Activated CD4-positive, alpha-beta T cell treated with anti-CD3 and anti-CD28 coated beads for 48 hours (primary cell): ENCODE measurements around the gene IFNL1.
"Not testable (repeated sequence)": the region's sequence is repeated elsewhere in the genome, so short reads cannot be mapped to it uniquely, and the experiment has no call there.

Experiments
- DNase-seq: peaks from one replicate; pipeline ENCODE4 v3.0.0-alpha.2; 2020

The IFNL1 gene

DNA sequence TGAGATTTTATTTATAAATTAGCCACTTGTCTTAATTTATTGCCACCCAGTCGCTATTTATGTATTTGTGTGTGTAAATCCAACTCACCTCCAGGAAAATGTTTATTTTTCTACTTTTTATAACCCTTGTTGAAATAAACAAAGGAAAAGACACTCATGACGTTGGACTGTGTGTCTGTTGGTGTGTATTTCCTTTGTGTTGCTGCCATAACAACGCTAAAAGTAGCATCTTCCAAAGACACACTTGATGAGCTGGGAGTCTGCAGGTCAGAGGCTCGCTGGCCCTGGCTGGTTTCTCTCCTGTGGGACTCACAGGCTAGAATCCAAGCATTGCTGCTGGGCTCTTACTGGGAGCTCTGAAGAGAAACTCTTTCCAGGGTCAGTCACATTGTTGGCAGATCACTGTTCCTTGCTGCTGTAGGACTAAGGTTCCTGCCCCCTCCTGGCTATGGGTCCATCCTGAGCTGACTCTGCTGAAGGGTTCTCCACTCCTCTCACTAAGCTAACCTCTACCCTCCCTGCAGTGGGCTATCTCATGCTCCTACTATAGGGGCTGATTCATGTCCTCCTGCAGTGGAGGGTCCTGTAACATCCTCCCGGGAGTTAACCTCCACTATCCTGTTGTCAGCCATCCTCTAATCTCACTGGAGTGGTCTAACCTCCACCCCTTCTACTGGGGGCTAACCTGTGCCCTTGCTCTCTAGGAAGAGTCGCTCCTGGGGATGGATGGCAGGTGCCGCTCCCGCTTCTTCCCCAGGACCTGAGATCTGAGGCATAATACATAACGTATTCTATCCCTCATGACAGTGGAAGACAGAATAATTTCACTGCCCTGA, 26.0 kb upstream of the IFNL1 start:
- DNase-seq: no peak

DNA sequence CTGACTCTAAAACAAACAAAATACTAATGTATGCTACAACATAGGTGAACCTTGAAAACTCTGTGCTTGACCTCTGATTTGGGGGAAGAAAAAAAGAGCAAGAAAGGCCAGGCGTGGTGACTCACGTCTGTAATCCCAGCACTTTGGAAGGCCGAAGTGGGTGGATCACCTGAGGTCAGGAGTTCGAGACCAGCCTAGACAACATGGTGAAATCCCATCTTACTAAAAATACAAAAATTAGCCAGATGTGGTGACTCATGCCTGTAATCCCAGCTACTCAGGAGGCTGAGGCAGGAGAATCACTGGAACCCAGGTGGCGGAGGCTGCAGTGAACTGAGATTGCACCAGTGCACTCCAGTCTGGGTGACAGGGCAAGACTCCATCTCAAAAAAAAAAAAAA, 22.3 kb upstream of the IFNL1 start:
- DNase-seq: not testable (repeated sequence)

DNA sequence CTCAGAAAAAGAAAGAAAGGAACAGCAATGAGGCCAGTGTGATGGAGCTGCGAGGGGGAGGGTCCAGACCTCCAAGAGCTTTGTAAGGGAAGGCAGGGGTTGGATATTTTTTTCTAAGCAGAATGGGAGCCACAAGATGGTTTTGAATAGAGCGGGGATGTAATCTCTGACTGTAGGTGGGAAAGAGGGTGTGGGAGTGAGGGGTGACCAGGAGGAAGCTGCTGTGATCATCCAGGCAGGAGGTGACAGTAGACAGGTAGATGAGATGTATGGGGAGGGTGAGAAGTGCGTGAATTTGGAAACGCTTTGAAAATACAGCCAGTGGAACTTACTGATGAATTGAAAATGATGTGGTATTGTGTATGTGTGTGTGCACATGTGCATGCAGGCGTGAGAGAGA, 20.6 kb upstream of the IFNL1 start:
- no peak for DNase-seq

DNA sequence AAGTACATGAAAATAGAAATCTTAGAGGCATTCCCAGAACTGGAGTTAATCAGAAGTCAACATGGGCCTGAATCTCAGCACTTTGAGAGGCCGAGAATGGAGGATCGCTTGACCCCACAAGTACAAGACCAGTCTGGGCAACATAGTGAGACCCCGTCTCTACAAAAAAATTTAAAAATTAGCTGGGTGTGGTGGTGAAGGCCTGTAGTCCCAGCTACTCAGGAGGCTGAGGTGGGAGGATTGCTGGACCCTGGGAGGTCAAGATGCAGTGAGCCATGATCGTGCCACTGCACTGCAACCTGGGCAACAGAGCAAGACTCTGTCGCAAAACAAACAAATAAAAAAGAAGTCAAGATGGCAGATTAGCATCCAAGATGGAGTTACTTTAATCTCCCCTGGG, 19.5 kb upstream of the IFNL1 start:
- no peak for DNase-seq

DNA sequence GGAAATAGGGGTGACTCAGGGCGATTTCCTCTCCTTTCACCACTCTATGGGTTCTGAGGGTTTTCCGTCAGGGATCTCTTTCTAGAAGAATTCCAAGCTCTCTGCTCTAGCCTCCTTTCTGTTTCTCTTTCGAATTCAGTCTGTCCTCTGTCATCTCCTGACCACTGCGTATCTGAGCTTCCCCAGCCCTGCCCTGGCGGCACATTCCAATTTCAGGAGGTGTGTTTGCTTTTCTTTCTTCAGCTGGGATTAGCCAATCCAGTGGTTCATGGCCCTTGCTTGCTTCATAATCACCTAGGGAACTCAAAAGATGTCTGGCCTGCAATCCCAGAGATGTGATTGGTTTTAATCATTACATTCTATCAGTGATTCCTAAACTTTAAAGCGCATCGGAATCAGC, 18.6 kb upstream of the IFNL1 start:
- DNase-seq: no peak

DNA sequence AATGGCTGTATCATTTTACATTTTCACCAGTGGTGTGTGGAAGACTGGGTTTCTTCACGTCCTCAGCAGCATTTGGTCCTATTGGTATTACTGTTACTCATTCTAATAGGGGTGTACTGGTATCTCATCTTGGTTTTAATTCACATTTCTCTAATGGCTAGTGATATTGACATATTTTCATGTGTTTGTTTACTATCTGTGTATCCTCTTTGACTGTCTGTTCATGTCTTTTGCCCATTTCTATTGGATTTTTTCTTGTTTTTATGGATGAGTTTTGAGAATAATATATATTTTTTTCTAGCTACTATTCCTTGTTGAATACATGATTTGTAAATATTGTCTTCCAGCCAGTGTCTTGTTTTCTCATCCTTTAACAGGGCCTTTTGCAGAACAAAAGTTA, 14.2 kb upstream of the IFNL1 start:
- DNase-seq: no peak

DNA sequence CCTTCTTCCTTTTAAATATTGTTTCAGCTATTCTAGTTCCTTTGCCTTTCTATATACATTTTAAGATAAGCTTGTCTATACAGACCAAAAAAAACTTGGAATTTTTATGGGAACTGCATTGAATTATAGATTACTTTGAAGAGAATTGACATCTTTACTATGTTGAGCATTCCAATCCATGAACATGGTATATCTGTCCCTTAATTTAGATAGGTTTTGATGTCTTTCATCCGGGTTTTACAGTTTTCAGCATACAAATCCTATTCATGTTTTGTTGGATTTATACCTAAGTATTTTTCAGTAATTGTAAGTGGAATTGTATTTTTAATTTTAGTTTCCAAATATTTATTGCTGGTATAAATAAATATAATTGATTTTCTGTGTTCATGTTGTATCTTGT, 12.2 kb upstream of the IFNL1 start:
- DNase-seq: no peak

DNA sequence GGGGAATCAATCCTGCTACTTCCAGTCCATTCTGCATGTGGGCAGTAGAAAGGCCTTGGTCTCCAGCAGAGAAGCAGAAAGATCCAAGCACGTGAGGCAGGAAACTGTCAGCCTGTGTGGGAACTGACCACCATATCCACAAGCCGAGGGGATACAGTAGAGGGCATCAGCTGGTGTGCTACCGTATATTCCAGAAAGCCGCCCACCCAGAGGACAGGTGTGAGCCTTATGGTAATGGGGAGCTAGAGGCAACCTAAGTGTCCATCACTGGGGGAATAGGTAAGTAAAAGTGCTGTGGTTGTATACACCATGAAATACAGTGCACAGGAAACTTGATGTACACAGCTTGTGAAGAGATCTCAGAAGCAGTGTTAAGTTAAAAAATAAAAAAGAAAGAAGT, 2.8 kb upstream of the IFNL1 start:
- no peak for DNase-seq

DNA sequence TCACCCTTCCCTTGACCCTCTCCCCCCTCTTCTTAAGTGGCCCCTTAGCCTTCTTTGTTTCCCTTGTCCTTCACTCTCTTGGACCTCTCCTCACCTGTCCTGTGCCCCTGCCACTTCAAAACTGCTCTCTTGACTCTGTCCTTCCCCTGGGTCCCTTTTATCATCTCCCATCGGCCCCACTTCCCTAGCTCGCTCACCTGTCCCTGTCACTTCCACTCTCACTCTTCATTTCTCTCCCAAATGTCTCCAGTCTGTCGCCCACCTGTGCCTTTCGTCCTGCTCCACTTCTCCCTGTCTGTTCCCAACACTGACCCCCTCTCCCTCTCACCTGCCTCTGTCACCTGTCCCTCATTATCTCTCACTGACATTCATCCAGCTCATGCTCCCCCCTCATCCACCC, 699 bp downstream of the IFNL1 start:
- DNase-seq: no peak

DNA sequence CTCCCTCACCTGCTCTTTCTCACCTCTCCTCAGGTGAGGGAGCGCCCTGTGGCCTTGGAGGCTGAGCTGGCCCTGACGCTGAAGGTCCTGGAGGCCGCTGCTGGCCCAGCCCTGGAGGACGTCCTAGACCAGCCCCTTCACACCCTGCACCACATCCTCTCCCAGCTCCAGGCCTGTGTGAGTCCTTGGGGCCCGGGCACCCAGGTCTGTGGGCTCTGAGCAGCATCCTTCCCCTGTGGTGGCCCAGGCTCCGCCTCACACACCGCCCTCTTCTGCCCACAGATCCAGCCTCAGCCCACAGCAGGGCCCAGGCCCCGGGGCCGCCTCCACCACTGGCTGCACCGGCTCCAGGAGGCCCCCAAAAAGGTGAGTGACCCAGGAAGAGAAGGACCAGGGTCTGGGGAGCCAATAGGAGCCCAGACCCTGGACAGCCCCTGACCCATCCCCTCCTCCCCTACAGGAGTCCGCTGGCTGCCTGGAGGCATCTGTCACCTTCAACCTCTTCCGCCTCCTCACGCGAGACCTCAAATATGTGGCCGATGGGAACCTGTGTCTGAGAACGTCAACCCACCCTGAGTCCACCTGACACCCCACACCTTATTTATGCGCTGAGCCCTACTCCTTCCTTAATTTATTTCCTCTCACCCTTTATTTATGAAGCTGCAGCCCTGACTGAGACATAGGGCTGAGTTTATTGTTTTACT, 1.9 kb downstream of the IFNL1 start:
- peak; percentile 27 for DNase-seq

DNA sequence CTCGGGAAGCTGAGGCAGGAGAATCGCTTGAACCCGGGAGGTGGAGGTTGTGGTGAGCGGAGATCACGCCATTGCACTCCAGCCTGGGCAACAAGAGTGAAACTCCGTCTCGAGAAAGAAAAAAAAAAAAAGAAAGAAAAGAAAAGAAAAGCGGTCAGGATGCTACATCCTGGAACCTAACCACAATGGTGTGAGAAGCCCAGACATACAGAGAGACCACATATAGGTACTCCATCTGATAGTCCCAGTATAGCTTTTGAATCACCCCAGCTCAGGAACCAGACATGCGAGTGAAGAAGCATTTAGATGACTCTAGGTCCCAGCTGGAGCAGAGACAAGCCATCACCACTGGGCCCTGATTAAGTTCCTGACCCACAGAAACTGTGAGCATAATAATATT, 3.2 kb downstream of the IFNL1 start:
- DNase-seq: no peak

DNA sequence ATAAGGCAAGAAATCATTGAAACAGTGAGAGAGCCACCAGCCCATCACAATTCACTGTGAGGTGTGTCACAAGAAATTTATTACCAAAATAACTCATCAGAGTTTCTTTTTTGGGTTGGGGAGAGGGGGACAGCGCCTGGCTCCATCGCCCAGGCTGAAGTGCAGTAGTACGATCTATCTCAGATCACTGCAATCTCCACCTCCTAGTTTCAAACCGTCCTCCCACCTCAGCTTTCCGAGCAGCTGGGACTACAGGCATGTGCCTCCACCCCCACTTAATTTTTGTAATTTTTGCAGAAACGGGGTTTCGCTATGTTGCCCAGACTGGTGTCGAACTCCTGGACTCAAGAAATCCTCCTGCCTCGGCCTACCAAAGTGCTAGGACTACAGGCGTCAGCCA, 3.6 kb downstream of the IFNL1 start:
- no peak for DNase-seq

DNA sequence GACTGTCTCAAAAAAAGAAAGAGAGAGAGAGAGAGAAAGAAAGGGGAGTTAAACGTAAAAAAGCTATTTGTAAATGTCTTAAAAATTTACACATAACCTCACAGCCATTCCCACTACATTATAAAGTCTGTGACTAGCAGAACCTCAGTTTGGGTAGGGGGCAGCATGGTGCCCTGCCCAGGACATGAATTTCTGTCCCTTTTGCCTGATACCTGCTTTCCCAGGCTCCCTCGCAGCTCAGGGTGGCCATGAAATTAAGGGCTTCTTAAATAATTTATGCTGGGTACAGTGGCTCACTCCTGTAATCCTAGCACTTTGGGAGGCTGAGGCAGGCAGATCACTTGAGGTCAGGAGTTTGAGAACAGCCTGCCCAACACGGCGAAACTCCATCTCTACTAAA, 4.8 kb downstream of the IFNL1 start:
- DNase-seq: no peak

DNA sequence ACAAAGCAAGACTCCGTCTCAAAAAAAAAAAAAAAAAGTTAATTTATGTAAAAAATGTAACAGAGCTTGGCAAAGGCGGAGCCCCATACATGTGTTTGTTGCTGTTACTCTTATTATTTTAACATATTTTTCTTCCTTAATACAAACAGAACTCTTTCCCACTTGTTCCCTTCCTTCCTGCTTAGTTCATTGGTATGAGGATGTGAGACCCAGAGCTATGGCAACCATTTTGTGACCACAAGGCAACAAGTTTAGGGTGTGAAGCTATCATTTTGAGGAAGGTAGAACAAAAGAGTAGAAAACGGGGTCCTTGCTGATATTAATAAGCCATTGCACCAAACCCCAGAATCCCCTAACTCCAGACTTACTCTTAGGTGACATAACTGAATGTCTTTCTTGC, 5.4 kb downstream of the IFNL1 start:
- no peak for DNase-seq

DNA sequence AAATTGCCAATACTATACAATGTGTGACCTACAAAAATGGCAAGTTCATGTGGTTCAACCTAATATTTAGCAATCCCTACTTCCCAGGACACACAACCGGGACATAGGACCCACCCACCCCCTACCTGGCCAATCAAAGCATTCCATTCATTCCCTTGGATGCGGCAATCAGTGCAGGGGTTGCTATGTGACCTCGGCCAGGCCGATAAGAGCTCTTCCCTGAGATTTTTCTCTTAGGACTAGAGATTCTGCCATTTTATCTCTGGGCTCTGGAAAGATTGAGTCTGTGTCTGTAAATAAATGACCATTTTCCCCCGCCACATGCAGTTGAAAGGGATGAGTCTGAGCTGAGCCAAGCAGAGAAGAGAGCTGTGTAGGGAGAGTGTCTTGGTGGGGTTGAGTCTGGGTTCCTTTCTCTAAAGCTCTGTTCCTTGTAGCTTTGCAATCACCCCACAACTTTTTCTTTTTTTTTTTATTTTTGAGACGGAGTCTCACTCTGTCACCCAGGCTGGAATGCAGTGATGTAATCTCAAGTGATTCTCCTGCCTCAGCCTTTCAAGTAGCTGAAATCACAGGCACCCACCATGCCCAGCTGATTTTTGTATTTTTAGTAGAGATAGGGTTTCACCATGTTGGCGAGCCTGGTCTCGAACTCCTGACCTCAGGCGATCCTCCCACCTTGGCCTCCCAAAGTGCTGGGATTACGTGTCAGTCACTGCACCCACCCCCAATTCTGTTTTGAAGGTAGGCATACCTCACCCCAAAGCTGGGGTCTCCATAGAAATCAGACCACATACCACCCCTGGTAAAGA, 7.4 kb downstream of the IFNL1 start:
- no peak for DNase-seq

DNA sequence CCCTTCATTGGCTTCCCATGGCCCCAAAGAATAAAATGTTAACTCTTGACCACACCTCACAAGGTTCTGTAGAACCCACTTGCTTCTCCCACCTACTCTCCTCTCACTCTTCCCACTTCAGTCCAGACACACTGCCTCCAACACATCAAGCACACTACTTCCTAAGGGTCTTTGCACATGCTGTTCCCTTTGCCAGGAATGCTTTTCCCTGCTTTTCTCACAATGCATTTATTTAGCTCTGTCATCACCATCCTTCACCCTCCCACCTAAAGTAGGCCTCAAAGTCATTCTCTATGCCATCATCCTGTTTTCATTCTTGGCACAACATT, 7.9 kb downstream of the IFNL1 start:
- DNase-seq: no peak

DNA sequence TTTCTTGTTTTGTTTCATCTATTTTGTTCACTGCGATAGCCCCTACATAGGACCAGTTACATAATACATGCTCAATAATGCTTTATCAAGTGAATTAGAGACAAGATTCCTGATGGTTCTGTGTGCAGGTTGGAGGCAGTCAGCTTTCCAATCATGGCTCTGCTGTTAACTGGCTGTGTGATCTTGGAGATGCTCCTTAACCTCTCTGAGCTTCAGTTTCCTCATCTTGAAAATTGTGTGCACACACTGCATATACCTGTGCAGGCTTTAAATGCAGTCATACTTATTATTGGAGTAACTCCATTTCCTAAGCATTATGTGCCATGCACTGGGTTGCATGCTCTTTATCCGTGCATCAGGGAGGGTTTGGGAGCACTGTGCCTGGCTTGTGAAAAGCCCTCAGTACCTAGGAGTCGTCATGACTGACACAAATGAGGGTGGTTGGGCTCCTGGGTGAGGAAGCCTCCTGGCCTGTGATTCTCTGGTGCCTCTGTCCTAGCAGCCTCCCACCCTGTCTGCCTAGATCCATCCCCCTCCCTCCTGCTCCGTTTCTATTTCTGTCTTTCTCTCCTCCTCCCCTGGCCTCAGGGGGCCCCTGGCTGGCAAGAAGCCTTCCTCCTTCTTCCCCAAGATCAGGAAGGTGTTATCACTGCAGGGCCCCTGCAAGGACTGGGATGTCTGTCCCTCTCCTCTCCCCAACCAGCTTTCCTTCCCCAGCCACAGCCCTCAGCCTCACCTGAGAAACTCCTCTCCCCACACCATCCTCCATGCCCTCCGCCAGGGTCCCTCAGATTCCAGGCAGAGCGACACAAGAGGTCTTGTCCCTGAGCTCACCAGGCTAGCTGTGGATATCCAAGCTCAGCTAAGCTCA, 8.7 kb downstream of the IFNL1 start:
- no peak for DNase-seq

DNA sequence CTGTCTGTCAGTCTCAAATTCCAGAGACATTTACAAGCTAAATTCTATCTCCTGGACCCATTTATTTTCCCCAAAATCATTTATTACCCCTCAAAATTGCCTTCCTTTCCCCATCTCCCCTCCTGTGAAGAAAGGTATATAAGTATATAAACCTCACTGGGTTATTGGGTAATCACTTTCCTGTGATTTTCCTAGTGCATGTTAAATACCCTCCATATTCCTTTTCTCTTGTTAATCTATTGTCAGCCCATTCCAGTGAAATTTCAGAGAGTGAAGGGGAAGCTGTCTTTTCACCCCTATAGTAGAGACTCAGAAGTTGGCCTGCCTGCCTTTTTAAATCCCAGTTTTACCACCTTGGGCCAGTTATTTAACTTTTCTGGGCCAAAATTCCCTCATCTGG, 9.9 kb downstream of the IFNL1 start:
- DNase-seq: no peak

DNA sequence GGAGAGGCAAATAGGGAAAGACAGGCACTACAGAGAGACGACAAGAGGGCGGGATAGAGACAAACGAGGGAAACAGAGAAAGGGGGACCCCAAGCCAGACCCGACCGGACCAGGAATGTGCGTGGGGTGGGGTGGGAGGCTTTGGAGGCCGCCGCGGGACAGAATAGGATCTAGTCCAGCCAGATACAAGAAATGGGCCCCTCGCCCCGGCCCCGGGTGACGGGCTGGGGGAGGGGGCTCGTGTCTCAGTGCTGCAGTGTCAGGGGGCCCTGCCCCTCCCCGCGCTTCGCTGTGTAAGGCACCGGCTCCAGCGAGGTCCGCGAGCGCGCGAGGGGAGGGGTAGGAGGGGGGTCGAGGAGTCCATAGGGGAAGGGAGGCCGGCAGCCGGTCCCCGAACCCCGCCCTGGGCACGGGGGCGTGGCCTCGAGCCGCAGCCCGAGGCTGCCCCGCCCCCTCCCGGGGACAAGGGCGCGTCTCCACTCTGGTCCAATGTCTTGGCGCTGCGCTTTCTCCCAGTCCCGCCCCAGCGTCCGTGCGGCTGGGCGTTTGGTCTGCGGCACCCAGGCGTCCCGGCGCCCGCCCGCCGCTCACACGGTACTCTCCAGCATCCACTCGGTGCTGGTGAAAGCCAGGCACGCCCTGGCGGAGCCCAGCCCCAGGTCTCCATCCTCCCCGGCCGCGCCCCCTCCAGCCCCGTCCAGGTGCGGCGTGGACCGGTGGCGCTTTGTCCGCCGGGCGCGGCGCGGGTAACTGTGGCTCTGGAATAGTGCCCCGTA, 11.0 kb downstream of the IFNL1 start:
- no peak for DNase-seq

DNA sequence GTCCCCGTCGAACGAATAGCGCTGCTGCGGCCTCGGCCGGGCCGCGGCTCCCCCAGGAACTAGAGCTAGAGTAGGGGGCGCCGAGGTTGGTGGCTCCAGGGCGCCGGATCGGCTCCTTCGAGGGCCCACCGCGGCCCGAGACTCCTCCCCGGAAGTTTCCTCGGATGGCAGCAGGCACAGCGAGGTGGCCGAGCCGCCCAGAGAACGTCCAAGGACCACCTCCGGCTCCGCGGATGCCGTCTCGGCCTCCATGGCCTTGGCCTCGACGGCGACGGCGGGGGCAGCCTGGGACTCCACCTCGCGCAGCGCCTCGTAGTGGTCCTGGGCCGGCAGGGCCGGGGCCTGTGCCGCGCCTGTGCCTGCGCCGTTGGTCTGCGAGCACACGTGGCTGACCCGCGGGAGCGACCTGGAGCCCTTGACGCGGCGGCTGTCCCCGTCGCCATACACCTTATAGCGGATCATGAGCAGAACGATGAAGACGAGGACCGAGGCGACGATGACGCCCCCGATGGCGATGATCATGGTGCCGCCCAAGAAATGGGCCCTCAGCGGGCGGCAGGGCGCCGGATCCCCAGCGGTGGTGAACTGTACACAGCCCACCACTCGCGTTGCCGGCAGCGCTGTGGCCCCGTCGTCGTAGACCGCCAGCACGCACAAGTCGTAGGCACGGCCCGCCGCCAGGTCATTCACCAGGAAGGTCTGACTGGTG, 11.8 kb downstream of the IFNL1 start:
- DNase-seq: no peak

DNA sequence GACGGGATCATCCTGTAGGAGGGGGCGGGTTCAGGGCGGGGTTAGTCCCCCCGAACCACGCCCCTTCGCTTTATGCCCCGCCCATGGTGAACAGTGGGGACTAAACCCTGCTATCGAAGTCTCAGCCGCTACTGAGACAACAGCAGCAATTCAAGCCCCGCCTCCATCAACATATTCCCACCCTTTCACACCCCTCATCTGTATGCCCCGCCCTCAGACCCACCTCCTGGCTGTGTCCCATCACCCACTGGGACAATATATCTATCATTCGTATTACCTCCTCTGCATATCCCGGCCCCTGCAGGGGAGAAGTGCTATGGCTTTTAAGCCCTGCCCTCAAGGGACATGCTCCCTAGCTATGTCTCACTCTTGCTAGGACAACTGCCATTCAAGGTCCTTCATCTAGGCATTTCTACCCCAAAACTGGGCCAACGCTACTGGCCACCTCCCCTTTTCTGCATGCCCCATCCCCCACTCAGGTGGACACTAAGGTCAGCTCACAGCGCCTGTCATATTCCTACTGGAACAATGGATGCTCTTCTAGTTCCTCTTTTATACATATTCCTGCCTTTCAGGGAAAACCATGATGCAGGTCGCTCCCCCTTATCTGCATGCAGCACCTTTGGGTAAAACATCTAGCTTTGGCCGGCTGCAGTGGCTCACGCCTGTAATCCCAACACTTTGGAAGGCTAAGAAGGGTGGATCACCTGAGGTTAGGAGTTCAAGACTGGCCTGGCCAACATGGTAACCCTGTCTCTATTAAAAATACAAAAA, 12.5 kb downstream of the IFNL1 start:
- DNase-seq: peak; percentile 17
